ENCODE data around the gene WWP2.

DNA sequence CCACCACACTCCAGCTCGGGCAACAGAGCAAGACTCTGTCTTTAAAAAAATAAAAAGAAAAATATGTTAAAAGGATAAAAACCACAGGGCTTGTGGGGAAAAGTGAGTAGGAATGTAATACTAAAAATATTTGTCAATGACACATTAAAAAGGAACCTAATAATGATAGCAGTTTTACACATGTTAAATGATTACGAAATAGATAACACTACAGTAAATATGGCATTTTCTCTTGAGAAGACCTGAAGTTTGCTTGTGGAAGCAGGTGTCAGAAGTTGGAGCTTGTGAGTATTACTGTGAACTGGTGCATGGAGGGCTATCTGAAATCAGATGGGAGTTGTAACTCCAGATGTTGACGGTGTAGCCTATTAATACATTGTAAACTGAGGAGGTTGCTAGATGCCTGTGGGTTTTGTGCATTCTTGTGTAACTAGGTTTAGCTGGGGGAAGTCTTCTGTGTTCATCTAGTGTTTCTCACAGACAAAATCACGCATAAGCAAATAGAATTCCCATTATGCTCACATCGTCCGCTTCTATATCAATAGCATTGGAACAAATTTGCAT is 144.8 kb downstream of the WWP2 start:
- TF ChIP-seq, protein P1, sequence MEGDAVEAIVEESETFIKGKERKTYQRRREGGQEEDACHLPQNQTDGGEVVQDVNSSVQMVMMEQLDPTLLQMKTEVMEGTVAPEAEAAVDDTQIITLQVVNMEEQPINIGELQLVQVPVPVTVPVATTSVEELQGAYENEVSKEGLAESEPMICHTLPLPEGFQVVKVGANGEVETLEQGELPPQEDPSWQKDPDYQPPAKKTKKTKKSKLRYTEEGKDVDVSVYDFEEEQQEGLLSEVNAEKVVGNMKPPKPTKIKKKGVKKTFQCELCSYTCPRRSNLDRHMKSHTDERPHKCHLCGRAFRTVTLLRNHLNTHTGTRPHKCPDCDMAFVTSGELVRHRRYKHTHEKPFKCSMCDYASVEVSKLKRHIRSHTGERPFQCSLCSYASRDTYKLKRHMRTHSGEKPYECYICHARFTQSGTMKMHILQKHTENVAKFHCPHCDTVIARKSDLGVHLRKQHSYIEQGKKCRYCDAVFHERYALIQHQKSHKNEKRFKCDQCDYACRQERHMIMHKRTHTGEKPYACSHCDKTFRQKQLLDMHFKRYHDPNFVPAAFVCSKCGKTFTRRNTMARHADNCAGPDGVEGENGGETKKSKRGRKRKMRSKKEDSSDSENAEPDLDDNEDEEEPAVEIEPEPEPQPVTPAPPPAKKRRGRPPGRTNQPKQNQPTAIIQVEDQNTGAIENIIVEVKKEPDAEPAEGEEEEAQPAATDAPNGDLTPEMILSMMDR (IDR thresholded peaks at IDR 0.05): no peak
- TF ChIP-seq TCF7L2 (IDR thresholded peaks at IDR 0.05; ENCODE audit: low read depth, low read length): no peak
